Thyroid gland (tissue), 4 donors: ENCODE measurements around the gene GGT5. TPM values are rescaled to one million over a fixed set of nuclear protein-coding genes. Genes with fewer than 3 reads are reported as not detected.
"Not testable (repeated sequence)": the region's sequence is repeated elsewhere in the genome, so short reads cannot be mapped to it uniquely, and the experiment has no call there.

ENCODE experiments used
- DNase-seq, 2 donors: peaks; one replicate each; pipeline ENCODE4 v3.0.0-alpha.2; 2019
- H3K27ac ChIP-seq, 3 donors: fragments of 200-600 bp; sonication (generic); 1 replicate in 2 of 3; 2 replicates in 1 of 3; pipeline ENCODE4 v1.5.1; 2016 to 2019; ENCODE audit warnings: mild to moderate bottlenecking in 1 of 3, moderate library complexity in 1 of 3
- H3K27me3 ChIP-seq: fragments of 200-600 bp; sonication (generic); one replicate; pipeline ENCODE4 v1.5.1; 2019
- H3K36me3 ChIP-seq, 2 donors: fragments of 200-600 bp; sonication (generic); one replicate each; pipeline ENCODE4 v1.5.1; 2016 to 2019
- H3K4me1 ChIP-seq, 2 donors: fragments of 200-600 bp; sonication (generic); one replicate each; pipeline ENCODE4 v1.5.1; 2017 to 2019
- H3K4me3 ChIP-seq, 3 donors: fragments of 200-600 bp; sonication (generic); replicated peaks in 1 of 3; 1 replicate in 2 of 3; 2 replicates in 1 of 3; pipeline ENCODE4 v1.5.1; 2016; ENCODE audit warnings: mild to moderate bottlenecking in 1 of 3
- H3K9me3 ChIP-seq: fragments of 200-600 bp; sonication (generic); one replicate; pipeline ENCODE4 v1.5.1; 2017
- CTCF ChIP-seq, 6 experiments: fragments of 200-600 bp in 3 of 6; fragments of 450-650 bp in 3 of 6; sonication (generic) in 3 of 6; IDR thresholded peaks; one replicate each; pipeline ENCODE4 v1.5.1; 2016 to 2019; ENCODE audit warnings: antibody characterized with exemption in 6 of 6, mild to moderate bottlenecking in 2 of 6, inconsistent platforms in 1 of 6, moderate library complexity in 1 of 6
- POLR2A ChIP-seq, 2 donors: fragments of 450-650 bp; IDR thresholded peaks; one replicate each; pipeline ENCODE4 v1.6.1; 2017; ENCODE audit warnings: antibody characterized with exemption in 2 of 2, mild to moderate bottlenecking in 2 of 2, moderate library complexity in 1 of 2
- WGBS, 2 donors: methylation state at CpG; one replicate each; pipeline ENCODE4 v1.1.5; 2017; 5-methylcytosine and 5-hydroxymethylcytosine counted together
- intact Hi-C: fragments of 100-400 bp; cut with DNase I; formaldehyde crosslinking; loops from one replicate; pipeline ENCODE4 v1.15.1; 2023
- total RNA-seq, 4 donors: library from RNA; depleted of rRNA; stranded (reverse); fragments of >200 nt; gene quantifications; one replicate each; pipeline ENCODE4 v1.2.3, GENCODE V29; 2016

The GGT5 gene, protein sequence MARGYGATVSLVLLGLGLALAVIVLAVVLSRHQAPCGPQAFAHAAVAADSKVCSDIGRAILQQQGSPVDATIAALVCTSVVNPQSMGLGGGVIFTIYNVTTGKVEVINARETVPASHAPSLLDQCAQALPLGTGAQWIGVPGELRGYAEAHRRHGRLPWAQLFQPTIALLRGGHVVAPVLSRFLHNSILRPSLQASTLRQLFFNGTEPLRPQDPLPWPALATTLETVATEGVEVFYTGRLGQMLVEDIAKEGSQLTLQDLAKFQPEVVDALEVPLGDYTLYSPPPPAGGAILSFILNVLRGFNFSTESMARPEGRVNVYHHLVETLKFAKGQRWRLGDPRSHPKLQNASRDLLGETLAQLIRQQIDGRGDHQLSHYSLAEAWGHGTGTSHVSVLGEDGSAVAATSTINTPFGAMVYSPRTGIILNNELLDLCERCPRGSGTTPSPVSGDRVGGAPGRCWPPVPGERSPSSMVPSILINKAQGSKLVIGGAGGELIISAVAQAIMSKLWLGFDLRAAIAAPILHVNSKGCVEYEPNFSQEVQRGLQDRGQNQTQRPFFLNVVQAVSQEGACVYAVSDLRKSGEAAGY
- total RNA-seq = 10 to 100 TPM; 59.0 to 99.3 (median 86.3) TPM

- peak; percentile 67 to 68 for DNase-seq
- 0 to 33% methylated on average over 1 to 6 of the region's 12 CpGs for WGBS, 2 donors
- intact Hi-C loops = not testable (repeated sequence)
Measured at GRCh38 chr22:24245030-24245431, at the start of gene GGT5. GGT5 (minus strand) TSS chr22:24245082; CDS start chr22:24244725, 357 bp downstream.

GRCh38 chr22:24292202-24292830 is 47.4 kb upstream of the GGT5 start:
- Histone ChIP-seq H3K4me1 (peaks cover 55 to 66% of the 10 kb centered on the region in 2 donors), H3K27ac (peak overlapping the region; percentile 46 to 88 (median 81))
- H3K27me3 ChIP-seq, intact Hi-C loops, DNase-seq, H3K36me3 ChIP-seq, H3K4me3 ChIP-seq, H3K9me3 ChIP-seq: not testable (repeated sequence)
- WGBS, 2 donors = 93 to 100% methylated on average over 3 of the region's 3 CpGs

More at GRCh38 chr22:24245030-24245431, at the start of gene GGT5:
- Histone ChIP-seq H3K4me1 (peaks cover 34 to 59% of the 10 kb centered on the region in 2 donors), H3K4me3 (peak within 1 kb of the TSS in 2 of 3 donors; percentile 10 to 31), H3K27ac (peak within 1 kb of the TSS; percentile 93 to 100 (median 95))
- H3K27me3 ChIP-seq, H3K36me3 ChIP-seq, H3K9me3 ChIP-seq: not testable (repeated sequence)
- peak in 1 of 2 donors; percentile 28 for TF ChIP-seq POLR2A (IDR thresholded peaks at IDR 0.05)

DNA sequence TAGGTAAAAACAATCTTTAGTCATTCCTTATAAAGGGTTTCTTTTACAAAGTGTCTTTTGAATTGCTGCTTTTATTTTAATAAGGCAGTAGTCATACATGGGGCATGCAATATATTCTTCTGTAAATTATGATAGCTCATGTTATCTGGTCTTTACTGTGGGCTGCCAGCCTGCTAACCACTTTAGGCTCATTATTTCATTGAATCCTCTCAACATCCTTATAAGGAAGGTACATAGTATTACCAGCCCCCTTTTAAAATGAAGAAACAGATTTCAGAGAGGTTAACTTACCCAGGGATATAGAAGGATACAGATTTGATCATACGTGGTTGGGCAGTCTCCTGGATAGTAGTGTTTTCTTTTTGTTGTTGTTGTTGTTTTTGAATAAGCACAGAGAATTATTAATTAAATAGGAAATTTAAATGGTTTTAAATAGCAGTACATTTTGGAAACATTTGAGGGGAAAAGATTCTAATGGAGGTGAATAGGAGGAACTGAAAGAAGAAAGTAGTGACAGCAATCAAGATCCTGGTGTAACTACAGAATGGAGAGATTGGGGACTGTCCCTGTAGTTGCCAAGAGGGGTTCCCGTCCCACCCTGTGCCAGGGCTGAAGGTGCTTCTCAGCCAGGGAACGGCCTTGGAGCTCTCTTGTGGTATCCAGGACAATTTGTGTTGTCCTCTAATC is 46.8 kb upstream of the GGT5 start:
- no peaks in the 10 kb centered on the region for H3K9me3 ChIP-seq
- H3K4me3 ChIP-seq = no peak overlapping the region
- no peak for DNase-seq
- intact Hi-C loops = no loop called here
- no peaks in the 10 kb centered on the region for H3K27me3 ChIP-seq
- H3K27ac ChIP-seq = peak overlapping the region; percentile 46 to 88 (median 81)
- no peak for TF ChIP-seq CTCF (IDR thresholded peaks at IDR 0.05)
- TF ChIP-seq POLR2A (IDR thresholded peaks at IDR 0.05) = no peak
- peaks cover 55 to 67% of the 10 kb centered on the region in 2 donors for H3K4me1 ChIP-seq
- H3K36me3 ChIP-seq = no peaks in the 10 kb centered on the region
- 77 to 80% methylated on average over 3 of the region's 3 CpGs for WGBS, 2 donors

DNA sequence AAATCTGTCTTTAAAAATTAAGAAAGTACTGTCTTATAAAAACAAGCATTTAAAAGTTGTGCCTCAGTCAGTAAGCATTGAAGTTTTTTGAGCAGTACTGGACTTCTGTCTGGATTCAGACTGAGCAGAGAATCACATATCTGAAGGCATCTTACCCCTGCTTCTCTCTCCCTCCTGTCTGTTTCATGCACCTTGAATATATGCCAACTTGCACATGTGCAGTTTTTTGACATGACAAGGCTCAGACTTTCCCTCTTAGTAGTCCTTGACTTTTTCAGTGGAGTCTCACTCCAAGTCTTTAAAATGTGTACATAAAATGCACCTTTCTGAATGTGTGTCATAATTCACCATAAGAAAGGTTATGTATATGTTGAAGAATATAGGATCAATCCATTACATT is 45.6 kb upstream of the GGT5 start:
- no peak for TF ChIP-seq POLR2A (IDR thresholded peaks at IDR 0.05)
- TF ChIP-seq CTCF (IDR thresholded peaks at IDR 0.05) = no peak
- DNase-seq = no peak
- Histone ChIP-seq H3K27me3 (no peaks in the 10 kb centered on the region), H3K27ac (peak overlapping the region; percentile 46 to 88 (median 81)), H3K9me3 (no peaks in the 10 kb centered on the region), H3K4me3 (no peak overlapping the region), H3K4me1 (peaks cover 62 to 73% of the 10 kb centered on the region in 2 donors), H3K36me3 (no peaks in the 10 kb centered on the region)
- intact Hi-C loops = no loop called here

- peak in 1 of 6 experiments; percentile 13 for TF ChIP-seq CTCF (IDR thresholded peaks at IDR 0.05)
- TF ChIP-seq POLR2A (IDR thresholded peaks at IDR 0.05) = no peak
- Histone ChIP-seq H3K36me3 (no peaks in the 10 kb centered on the region), H3K9me3 (no peaks in the 10 kb centered on the region), H3K27me3 (no peaks in the 10 kb centered on the region), H3K27ac (peak overlapping the region; percentile 46 to 88 (median 81)), H3K4me3 (no peak overlapping the region), H3K4me1 (peaks cover 68 to 78% of the 10 kb centered on the region in 2 donors)
- peak; percentile 62 to 67 for DNase-seq
- intact Hi-C loops = no loop called here
- 8 to 16% methylated on average over 4 of the region's 4 CpGs for WGBS, 2 donors
Measured at GRCh38 chr22:24289741-24290163, 44.9 kb upstream of the GGT5 start.
